IPS-NIHi7 (cell line): ENCODE measurements around the gene LEMD3.

Source experiments
- DNase-seq: peaks from one replicate; pipeline ENCODE4 v3.0.0; 2012; ENCODE audit warnings: mixed read lengths; ENCODE audit errors: extremely low spot score

Gene LEMD3

GRCh38 chr12:65208964-65209654 lies 39.7 kb downstream of the LEMD3 start:
- DNase-seq: no peak

GRCh38 chr12:65209655-65210043 lies 40.3 kb downstream of the LEMD3 start:
- DNase-seq: no peak

GRCh38 chr12:65217086-65217485 lies 47.7 kb downstream of the LEMD3 start:
- no peak for DNase-seq

GRCh38 chr12:65220761-65221160 lies 51.4 kb downstream of the LEMD3 start:
- no peak for DNase-seq

- DNase-seq: no peak
Measured at GRCh38 chr12:65229441-65229840, 60.1 kb downstream of the LEMD3 start.

- no peak for DNase-seq
Measured at GRCh38 chr12:65232476-65233077, 63.2 kb downstream of the LEMD3 start.

GRCh38 chr12:65237153-65237552 lies 67.8 kb downstream of the LEMD3 start:
- DNase-seq: no peak

- DNase-seq: no peak
Measured at GRCh38 chr12:65238609-65239008, 69.2 kb downstream of the LEMD3 start.

- DNase-seq: no peak
Measured at GRCh38 chr12:65248656-65249633, 79.6 kb downstream of the LEMD3 start.

GRCh38 chr12:65252515-65252914 lies 83.1 kb downstream of the LEMD3 start:
- no peak for DNase-seq

- DNase-seq: no peak
Measured at GRCh38 chr12:65257986-65258385, 88.6 kb downstream of the LEMD3 start.

GRCh38 chr12:65259501-65259900 lies 90.1 kb downstream of the LEMD3 start:
- DNase-seq: no peak

- no peak for DNase-seq
Measured at GRCh38 chr12:65263777-65264176, 94.4 kb downstream of the LEMD3 start.

GRCh38 chr12:65266408-65266807 lies 97.0 kb downstream of the LEMD3 start:
- no peak for DNase-seq

- DNase-seq: no peak
Measured at GRCh38 chr12:65269603-65270002, 100.2 kb downstream of the LEMD3 start.

- no peak for DNase-seq
Measured at GRCh38 chr12:65274602-65275272, 105.4 kb downstream of the LEMD3 start.

GRCh38 chr12:65275627-65276026 lies 106.2 kb downstream of the LEMD3 start:
- DNase-seq: no peak

GRCh38 chr12:65276916-65277530 lies 107.6 kb downstream of the LEMD3 start:
- DNase-seq: no peak

GRCh38 chr12:65277994-65278575 lies 108.7 kb downstream of the LEMD3 start:
- peak; percentile 16 for DNase-seq

- DNase-seq: peak; percentile 83
Measured at GRCh38 chr12:65278576-65279368, 109.4 kb downstream of the LEMD3 start, which contains the start of gene MSRB3. TSS of gene MSRB3 (plus strand) at chr12:65278683. CDS start at chr12:65308580, 29,897 bp downstream.
